Stimulated activated CD8-positive, alpha-beta memory T cell treated with anti-CD3 and anti-CD28 coated beads, Interleukin-2, amount 100 ng/mL, for 48 hours (primary cell): ENCODE data around the gene CEBPG.

Experiments
- DNase-seq, 2 donors: peaks; one replicate each; pipeline ENCODE4 v3.0.0-alpha.2; 2020; ENCODE audit warnings: low read depth in 2 of 2

CEBPG gene

GRCh38 chr19:33350538-33351309 is 22.8 kb upstream of the CEBPG start:
- no peak for DNase-seq

- DNase-seq: no peak
Observed at GRCh38 chr19:33355535-33355934, 18.0 kb upstream of the CEBPG start.

GRCh38 chr19:33357556-33357955 is 16.0 kb upstream of the CEBPG start:
- DNase-seq: no peak

- no peak for DNase-seq
Observed at GRCh38 chr19:33358408-33358807, 15.1 kb upstream of the CEBPG start.

- DNase-seq: no peak
Observed at GRCh38 chr19:33359581-33359980, 13.9 kb upstream of the CEBPG start.

GRCh38 chr19:33362508-33363228 is 10.8 kb upstream of the CEBPG start:
- DNase-seq: no peak

- no peak for DNase-seq
Observed at GRCh38 chr19:33363476-33363875, 10.0 kb upstream of the CEBPG start.

GRCh38 chr19:33365691-33366090 is 7.8 kb upstream of the CEBPG start:
- no peak for DNase-seq

- no peak for DNase-seq
Observed at GRCh38 chr19:33366127-33366526, 7.4 kb upstream of the CEBPG start.

- no peak for DNase-seq
Observed at GRCh38 chr19:33366897-33367296, 6.6 kb upstream of the CEBPG start.

GRCh38 chr19:33368074-33368864 is 5.2 kb upstream of the CEBPG start:
- no peak for DNase-seq

GRCh38 chr19:33370783-33371182 is 2.7 kb upstream of the CEBPG start:
- DNase-seq: no peak

GRCh38 chr19:33374236-33374714 is 766 bp downstream of the CEBPG start:
- DNase-seq: no peak

GRCh38 chr19:33375156-33375836 is 1.8 kb downstream of the CEBPG start:
- DNase-seq: no peak

- DNase-seq: no peak
Observed at GRCh38 chr19:33375837-33376159, 2.3 kb downstream of the CEBPG start.

GRCh38 chr19:33376423-33376822 is 2.9 kb downstream of the CEBPG start:
- DNase-seq: no peak

- no peak for DNase-seq
Observed at GRCh38 chr19:33376941-33377557, 3.5 kb downstream of the CEBPG start.

GRCh38 chr19:33377586-33378475 is 4.3 kb downstream of the CEBPG start:
- no peak for DNase-seq

- no peak for DNase-seq
Observed at GRCh38 chr19:33379151-33379829, 5.8 kb downstream of the CEBPG start.

- DNase-seq: no peak
Observed at GRCh38 chr19:33381101-33381500, 7.6 kb downstream of the CEBPG start.
